Neutrophil (primary cell): Measurements from ENCODE around the gene PHC3.

ENCODE experiments used
- H3K27ac ChIP-seq: fragments of 200-600 bp; sonication (generic); 2 replicates; pipeline ENCODE4 v1.5.1; 2016; ENCODE audit warnings: mild to moderate bottlenecking, moderate library complexity
- H3K27me3 ChIP-seq: fragments of 200-600 bp; sonication (generic); 2 replicates; pipeline ENCODE4 v1.6.0; 2016; ENCODE audit warnings: mild to moderate bottlenecking
- H3K36me3 ChIP-seq: fragments of 200-600 bp; sonication (generic); 2 replicates; pipeline ENCODE4 v1.5.1; 2017
- H3K4me1 ChIP-seq, 2 experiments: fragments of 200-600 bp in 1 of 2; sonication (generic) in 1 of 2; 1 replicate in 1 of 2; 2 replicates in 1 of 2; pipeline versions ENCODE4 v1.5.1 to v1.6.1; 2013 to 2016; ENCODE audit warnings: low read depth in 1 of 2, low read length in 1 of 2, mild to moderate bottlenecking in 1 of 2, moderate library complexity in 1 of 2; ENCODE audit not compliant: control insufficient read depth in 1 of 2, insufficient read depth in 1 of 2
- H3K4me3 ChIP-seq, 2 experiments: fragments of 200-600 bp in 1 of 2; sonication (generic) in 1 of 2; 1 replicate in 1 of 2; 2 replicates in 1 of 2; pipeline ENCODE4 v1.5.1; 2013 to 2016; ENCODE audit warnings: low read depth in 1 of 2, low read length in 1 of 2, mild to moderate bottlenecking in 1 of 2, moderate library complexity in 1 of 2
- H3K9me3 ChIP-seq: fragments of 200-600 bp; sonication (generic); 2 replicates; pipeline ENCODE4 v1.5.1; 2016
- CTCF ChIP-seq: fragments of 200-600 bp; sonication (generic); IDR thresholded peaks from 2 replicates; pipeline ENCODE4 v1.5.1; 2016; ENCODE audit warnings: antibody characterized with exemption

The PHC3 gene

GRCh38 chr3:170055209-170055608 lies 126.3 kb downstream of the PHC3 start:
- H3K9me3 ChIP-seq = no peaks in the 10 kb centered on the region
- H3K36me3 ChIP-seq = no peaks in the 10 kb centered on the region
- no peak overlapping the region for H3K4me3 ChIP-seq
- no peaks in the 10 kb centered on the region for H3K27me3 ChIP-seq
- peaks cover 9 to 26% of the 10 kb centered on the region in 2 experiments for H3K4me1 ChIP-seq
- H3K27ac ChIP-seq = no peak overlapping the region
- no peak for TF ChIP-seq CTCF

GRCh38 chr3:170054204-170054603 lies 127.3 kb downstream of the PHC3 start:
- Histone ChIP-seq H3K4me3 (no peak overlapping the region), H3K9me3 (no peaks in the 10 kb centered on the region), H3K4me1 (peaks cover 9 to 26% of the 10 kb centered on the region in 2 experiments), H3K27me3 (no peaks in the 10 kb centered on the region), H3K36me3 (peaks cover 3% of the 10 kb centered on the region), H3K27ac (no peak overlapping the region)
- no peak for TF ChIP-seq CTCF

DNA sequence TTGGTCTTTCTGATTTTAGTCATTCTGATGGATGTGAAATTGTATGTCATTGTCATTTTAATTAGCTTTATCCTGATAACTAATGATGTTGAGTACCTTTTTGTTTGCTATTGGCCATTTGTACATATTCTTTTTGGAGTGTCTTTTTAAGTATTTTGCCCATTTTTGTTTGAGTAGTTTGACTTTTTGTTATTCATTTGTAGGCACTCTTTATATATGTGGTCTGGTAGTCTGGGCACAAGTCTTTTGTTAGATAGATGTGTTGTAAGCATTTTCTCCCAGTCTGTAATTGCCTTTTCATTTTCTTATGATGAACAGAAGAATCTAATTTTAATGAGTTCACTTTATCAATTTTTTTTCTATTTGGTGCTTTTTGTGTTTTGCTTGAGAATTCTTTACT lies 129.1 kb downstream of the PHC3 start:
- no peaks in the 10 kb centered on the region for H3K27me3 ChIP-seq
- H3K27ac ChIP-seq = no peak overlapping the region
- H3K4me3 ChIP-seq = no peak overlapping the region
- no peak for TF ChIP-seq CTCF
- H3K9me3 ChIP-seq = no peaks in the 10 kb centered on the region
- peaks cover 6% of the 10 kb centered on the region for H3K36me3 ChIP-seq
- H3K4me1 ChIP-seq = peaks cover 0 to 13% of the 10 kb centered on the region in 2 experiments

DNA sequence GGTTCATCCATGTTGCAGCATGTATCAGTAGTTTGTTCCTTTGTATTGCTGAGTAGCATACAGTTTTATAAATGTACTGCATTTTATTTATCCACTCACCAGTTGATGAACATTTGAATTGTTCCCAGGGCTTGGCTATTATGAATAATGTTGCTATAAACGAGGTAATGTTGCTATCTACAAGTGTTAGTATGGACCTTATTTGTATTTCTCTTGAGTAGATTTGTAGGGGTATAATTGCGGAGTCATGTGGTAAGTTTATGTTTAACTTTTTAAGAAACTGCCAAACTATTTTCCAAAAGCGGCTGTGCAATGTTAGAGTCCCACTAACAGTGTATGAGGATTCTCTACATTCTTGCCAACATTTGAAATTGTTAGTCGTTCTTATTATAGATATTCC lies 130.8 kb downstream of the PHC3 start:
- Histone ChIP-seq H3K9me3 (no peaks in the 10 kb centered on the region), H3K4me3 (no peak overlapping the region), H3K27ac (no peak overlapping the region), H3K36me3 (peaks cover 6% of the 10 kb centered on the region), H3K27me3 (no peaks in the 10 kb centered on the region), H3K4me1 (peaks cover 14 to 19% of the 10 kb centered on the region in 2 experiments)
- no peak for TF ChIP-seq CTCF

- peak overlapping the region; percentile 33 for H3K27ac ChIP-seq
- H3K9me3 ChIP-seq = no peaks in the 10 kb centered on the region
- H3K4me3 ChIP-seq = no peak overlapping the region
- H3K4me1 ChIP-seq = peaks cover 27 to 28% of the 10 kb centered on the region in 2 experiments
- peaks cover 6% of the 10 kb centered on the region for H3K36me3 ChIP-seq
- no peak for TF ChIP-seq CTCF
- no peaks in the 10 kb centered on the region for H3K27me3 ChIP-seq
Measured at GRCh38 chr3:170049146-170050000, 132.2 kb downstream of the PHC3 start.
